Stimulated activated CD4-positive, alpha-beta T cell treated with anti-CD3 and anti-CD28 coated beads, TNF-alpha, amount 100 ng/mL, for 48 hours (primary cell): ENCODE data around the gene CCDC86.

Experiments used
- DNase-seq, 3 donors: peaks; one replicate each; pipeline ENCODE4 v3.0.0-alpha.2; 2020; ENCODE audit warnings: low read depth in 3 of 3

The CCDC86 gene

DNA sequence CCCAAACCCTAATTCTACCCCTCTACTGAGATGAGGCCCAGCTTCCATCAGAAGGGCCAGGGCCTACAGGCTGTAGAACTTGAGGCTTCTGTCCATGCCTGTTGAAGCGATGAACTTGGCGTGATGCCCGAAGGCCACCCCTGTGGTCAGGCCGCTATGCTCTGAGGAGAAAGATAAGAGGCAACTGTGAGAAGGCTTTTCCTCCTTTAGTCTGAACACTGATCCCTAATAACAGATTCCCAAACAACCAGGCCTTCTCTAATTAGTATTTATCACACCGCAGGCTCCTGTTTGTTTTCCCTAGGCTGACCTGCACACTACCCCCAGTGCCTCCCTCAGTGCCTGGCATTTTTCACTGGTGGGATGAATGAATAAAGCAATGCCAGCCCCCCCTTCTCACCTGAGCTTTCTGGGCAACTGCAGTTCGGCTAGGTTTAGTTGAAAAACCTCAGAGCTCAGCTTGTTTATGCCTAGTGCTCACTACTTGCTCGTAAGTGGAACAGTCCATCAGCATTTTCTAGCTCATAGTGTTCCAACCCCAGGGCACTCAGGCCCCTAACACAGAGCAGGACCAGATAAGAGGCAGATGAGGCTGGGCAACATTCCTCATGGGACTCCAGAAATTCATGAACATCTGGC, 49.3 kb downstream of the CCDC86 start:
- no peak for DNase-seq

DNA sequence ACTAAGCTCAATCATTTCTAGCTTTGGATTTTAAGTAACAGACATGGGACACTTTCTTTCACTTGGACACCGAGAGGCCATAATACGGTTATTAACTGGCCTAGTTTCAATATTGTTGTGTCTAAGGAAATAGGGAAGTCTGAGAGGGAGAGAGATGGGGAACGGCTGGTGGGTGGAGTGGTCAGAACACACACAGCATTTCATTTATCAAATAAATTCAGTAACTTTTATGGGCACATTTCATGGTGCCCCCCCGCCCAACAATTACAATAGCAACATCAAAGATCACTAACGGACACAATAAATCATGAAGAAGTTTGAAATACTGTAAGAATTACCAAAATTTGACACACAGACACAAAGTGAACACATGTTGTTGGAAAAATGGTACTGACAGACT, 53.8 kb downstream of the CCDC86 start:
- DNase-seq: no peak

DNA sequence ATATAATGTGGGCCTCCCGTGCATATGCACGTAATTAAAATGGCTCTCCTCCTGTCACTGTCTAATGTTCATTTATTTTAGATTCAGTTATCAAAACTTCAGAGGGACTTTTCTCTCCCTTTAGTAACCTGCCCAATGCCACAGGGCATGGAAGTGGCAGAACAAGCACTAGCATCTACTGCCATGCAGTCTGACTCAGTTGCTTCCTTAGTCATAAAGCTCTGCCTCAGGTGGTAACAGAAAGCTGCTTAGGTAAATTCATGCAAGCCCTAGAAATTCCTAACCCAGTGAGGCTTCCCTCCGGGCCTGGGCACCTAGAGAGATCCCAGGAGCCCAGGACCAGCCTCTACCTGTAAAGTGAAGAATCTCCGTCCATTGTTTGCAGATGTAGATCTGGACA, 55.6 kb downstream of the CCDC86 start:
- DNase-seq: no peak

DNA sequence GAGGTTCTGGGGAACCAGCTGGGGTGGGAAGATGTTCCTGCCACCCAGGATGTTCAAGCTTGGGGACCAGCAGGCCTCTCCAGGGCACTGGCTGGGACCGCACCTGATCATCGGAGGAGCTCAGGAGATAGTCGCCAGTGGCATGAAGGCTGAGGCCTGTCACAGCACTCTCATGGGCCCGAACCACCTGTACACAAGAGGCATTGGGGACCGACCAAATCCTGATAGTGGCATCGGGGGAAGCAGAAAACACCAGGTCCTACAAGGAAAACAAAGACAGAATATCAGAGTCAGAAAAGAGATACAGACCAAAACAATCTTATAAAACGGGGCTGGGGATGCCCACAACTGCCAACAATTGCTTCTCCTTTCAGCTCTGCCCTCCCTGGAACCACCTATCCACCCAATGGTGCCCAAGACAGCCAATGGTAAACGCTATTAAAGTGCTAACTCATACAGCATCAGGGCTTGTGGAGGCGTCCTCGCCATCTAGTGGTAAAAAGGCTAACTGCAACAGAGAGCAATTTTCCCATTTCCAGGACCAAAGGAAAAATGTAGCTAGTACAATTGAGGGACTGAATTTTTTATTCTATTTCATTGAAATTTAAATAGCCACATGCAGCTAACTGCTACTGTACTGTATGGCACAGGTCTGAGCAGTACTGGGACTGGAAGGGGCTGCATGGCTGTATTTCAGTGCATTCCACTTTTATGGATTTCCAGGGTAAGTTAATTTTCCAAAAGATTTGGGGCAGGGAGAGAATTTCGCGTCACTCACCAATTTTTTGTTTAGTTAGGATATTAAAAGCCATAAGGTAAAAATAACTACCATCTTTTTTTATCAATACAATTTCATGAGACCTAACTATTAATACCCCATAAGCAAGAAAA, 57.4 kb downstream of the CCDC86 start:
- DNase-seq: no peak

DNA sequence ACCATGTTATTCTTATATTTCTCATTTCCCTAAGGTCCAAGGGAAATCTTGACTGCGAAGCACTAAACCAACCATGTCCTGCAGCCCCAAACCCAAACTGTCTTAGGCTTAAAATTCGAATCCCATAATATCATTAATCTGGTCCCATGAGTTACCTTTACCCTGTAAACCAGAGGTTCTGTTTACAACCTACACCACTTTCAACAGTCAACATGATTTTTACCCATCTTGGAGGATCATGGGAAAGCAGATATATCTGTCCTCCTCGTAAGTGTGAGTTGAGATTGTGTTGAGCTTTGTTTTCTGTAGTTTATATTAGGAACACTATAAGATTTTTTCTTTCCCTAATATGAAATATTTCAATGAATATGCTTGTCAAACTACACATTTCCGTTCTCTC, 58.1 kb downstream of the CCDC86 start:
- DNase-seq: no peak
